Muscle of back (tissue), 11 donors: ENCODE measurements around the gene KLHDC8A. TPM values are rescaled to one million over a fixed set of nuclear protein-coding genes. Genes with fewer than 3 reads are reported as not detected.
A peak's percentile ranks its signal among the peaks of the same experiment; 100 is the strongest.
"Not testable (repeated sequence)": the region's sequence is repeated elsewhere in the genome, so short reads cannot be mapped to it uniquely, and the experiment has no call there.

ENCODE experiments used
- DNase-seq, 3 donors: peaks; one replicate each; pipeline versions ENCODE4 v3.0.0 to v3.0.0-alpha.2; 2013
- polyA plus RNA-seq, 10 donors: library from polyadenylated mRNA; unstranded; fragments of 120-200 nt; gene quantifications; one replicate each; pipeline ENCODE4 v1.2.1, GENCODE V29; 2013; ENCODE audit not compliant: insufficient read length in 10 of 10

The KLHDC8A gene
- polyA plus RNA-seq, 10 donors = 0.23 to 1.2 (median 0.45) TPM

DNA sequence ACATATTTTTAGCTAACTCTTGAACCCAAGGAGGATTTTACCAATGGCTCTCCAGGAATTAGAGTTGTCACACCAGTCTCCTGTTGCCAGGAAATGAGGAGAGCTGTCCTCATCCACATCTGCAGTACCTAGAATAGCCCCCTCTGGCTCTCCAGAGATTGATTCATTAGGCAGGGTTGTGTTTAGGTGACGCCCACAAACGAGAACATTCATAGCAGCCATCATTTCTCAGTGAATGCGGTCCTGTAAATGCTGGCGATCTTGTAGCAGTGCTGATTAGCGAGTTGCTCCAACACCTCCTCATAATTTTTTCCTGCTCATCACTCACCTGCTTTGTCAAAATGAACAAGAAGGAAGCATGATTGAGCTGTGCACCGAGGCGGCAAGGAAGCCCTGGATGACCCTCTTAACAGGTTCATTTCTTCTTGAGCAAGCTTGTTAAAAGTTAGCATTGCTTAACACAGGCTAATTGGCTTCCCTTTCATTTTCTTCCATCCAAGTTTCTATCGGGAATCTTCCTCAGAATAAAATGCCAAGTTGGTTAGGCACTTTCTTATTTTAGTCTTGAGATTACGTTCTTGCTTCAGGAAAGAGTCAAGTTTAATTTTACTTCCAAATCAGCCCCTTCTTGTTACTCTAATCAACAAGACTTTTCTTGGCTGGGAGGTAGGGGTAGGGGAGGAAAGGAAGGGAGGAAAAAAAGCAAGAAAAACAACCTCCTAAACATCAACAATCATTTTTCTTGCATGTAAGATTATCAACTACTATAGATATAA lies 16.5 kb upstream of the KLHDC8A start:
- DNase-seq = no peak

DNA sequence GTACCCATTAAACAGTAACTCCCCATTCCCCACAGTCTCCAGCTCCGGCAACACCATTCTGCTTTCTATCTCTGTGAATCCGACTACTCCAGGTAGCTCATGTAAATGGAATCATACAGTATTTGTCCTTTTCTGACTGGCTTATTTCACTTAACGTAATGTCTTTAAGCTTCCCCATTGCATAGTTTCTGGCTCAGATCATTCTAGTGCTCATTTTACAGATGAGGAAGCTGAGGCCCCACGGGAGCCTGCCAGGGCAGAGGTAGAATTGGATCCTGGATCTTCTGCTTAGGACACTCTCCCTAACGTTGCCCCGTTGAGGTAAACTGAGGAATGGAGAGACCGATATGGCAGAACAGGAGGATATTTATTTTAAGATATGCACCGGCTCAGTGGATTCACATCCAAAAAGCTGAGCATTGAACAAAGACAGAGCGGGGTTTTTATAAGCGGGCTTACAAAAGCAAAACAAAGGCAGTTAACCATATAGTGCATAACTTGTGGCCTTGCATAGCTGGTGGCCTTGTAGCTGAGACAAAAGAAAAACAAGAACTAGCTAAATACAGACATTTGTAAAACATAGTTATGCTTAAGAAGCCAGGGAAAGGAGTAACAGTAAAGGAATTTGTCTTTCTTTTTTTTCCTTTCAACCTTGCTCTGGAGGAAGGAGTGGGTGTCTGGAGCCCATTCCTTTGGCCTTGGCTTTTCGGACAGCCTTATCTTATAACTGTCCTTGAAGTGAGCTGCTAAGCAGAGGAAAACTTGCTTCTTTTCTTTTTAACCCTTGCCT lies 15.3 kb upstream of the KLHDC8A start:
- DNase-seq = no peak

DNA sequence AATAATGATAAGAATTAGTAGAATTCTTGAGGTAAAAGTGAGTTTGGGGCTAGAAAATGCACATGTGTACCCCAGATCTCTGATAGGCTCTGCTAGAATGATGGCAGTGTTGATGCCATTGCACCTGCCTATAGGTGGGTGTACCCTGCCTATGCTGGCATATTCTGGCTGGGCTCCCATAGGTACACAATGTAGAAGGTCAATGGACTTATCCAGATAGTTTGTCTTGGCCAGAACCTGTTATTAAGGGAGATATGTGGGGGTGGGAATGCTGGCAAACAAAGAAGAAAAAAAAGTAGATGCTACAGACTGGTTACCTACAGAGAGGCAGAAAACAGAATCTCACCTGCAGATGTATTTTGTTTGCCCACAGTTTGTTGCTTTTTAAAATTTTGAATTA lies 14.1 kb upstream of the KLHDC8A start:
- no peak for DNase-seq

DNA sequence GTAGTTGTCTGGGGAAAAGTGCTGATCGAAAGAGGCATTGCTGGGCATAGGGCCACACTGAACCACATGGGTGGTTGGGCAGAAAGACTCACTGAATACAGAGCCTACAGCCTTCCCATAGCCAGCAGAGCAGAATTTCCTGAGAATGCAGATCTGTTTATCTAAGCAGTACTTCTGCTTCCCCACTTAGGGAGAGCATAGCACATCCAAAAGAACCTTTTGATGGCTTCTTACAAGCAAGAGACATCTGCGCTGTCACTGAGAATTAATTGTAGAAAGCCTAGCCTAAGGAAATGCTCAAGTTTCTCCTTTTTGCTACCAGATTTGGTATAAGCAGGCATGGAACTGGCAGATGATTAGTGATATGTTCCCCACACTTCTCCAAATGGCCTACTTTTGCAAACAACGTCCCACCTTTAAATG lies 13.0 kb upstream of the KLHDC8A start:
- no peak for DNase-seq

DNA sequence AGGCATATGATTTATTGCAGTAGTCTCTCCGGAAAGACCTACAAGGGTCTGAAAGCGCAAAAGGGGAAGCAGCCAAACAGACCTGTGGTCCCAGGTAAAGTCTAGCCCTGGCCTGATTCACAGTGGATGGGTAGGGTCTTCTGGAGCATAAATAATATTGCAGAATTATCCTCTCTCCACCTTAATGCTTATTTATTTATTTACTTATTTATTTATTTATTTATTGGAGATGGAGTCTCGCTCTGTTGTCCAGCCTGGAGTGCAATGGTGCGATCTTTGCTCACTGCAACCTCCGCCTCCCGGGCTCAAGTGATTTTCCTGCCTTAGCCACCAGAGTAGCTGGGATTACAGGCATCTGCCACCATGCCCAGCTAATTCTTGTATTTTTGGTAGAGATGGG lies 11.8 kb upstream of the KLHDC8A start:
- no peak for DNase-seq

DNA sequence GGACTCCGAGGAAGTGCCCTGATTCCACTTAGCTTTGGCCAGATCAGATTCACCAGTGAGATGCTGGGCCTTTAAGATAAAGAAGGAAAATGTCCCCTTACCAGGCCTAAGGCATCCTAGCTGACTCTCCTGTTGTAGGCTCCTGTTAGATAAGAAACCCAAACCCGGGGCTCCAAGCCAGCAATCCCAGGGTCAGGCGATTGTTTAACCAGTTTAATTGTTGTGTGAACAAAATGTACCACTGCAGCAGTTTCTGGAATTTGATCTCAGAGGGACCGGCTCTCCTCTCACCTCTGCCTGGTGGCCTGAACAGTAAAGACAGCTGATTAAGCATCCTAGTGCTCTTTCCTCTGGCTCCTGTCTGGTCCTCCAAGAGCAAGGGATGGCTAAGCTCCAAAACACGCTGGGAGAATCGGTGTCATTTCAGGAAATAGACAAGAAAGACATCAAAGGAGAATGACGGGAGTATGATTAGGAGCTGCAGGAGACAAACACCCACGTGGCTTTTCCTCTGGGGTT lies 9.3 kb upstream of the KLHDC8A start:
- no peak for DNase-seq

DNA sequence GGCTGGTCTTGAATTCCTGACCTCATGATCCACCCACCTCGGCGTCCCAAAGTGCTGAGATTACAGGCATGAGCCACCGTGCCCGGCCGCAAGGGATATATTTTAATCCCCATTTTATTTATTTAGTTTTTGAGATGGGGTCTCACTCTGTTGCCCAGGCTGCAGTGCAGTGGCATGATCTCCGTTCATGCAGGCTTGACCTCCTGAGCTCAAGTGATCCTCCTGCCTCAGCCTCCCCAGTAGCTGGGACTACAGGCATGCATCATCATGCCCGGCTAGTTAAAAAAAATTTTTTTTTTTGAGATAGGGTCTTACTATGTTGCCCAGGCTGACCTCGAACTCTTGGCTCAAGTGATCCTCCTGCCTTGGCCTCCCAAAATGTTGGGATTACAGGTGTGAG lies 8.4 kb upstream of the KLHDC8A start:
- not testable (repeated sequence) for DNase-seq

DNA sequence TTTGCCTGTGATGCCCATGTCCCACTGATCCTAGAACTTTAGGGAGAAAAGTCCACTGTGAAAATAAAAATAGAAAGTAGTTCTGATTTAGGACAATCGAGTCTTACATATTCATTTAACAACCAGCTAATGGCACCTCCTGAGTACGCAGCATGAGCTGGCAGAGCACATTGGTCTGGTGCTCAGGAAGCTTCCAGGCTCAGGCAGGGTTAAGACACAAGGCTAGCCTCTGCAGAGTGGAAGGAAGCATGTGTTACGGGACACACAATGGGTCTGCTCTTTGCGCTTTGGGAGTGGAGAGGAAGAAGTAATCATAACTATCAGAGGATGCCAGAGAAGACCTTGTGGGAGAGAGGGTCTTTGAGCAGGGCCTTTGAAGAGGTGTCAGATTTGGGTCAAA lies 4.2 kb upstream of the KLHDC8A start:
- DNase-seq = no peak

DNA sequence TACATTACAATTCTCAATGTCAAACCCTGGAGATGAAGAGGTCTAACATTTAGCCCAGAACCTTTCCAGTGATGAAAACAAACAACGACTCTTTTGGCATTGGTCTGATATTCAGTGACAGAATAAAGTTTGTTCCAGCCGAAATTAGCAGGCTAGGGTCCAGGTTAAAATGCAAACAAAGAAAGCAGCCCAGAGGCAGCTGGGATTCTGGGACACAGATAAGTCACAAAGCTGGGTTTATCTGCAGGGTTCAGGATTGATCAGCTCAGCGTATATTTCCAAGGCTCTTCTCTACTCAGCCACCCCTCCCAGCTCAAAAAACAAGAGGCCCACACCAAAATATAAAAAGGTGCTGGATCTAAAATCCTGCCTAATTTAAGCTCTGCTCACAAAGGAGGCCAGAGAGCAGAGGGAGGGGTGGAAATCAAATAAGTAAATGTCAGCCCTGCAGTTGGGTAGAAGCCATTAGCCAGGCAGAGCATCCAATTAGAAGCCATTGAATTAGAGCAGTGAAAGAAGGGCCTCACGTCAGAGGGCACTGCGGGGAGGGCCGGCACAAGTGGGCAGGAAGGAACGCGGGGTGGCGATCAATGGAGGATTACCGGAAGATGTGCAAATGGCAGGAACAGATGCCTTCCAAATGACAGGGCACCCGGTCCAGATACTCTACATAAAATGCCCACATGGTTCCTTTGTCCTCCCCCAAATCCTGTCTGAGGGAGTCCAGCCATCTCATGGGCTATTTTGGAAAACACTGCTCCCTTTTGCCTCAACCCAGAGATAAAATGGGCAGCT lies 3.2 kb upstream of the KLHDC8A start:
- peak in 2 of 3 donors; percentile 25 to 66 for DNase-seq

DNA sequence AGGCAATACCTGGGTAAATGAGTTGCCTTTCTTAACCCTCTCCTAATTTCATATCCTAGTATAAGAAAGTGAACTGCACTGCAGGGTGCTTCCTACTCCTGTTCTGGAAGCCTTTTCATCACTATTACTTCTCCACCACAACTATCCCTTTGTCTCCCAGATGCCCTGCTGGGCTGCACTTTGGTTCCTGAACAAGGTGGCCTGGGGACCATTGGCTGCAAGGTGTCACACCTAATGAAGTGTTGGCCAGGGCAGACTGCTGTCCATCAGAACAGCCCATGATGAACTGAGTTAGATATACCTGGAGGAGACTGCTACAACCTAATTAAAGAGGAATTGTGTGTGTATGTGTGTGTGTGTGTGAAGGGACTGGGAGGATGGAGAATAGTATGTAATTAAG lies 1.9 kb upstream of the KLHDC8A start:
- DNase-seq = no peak

DNA sequence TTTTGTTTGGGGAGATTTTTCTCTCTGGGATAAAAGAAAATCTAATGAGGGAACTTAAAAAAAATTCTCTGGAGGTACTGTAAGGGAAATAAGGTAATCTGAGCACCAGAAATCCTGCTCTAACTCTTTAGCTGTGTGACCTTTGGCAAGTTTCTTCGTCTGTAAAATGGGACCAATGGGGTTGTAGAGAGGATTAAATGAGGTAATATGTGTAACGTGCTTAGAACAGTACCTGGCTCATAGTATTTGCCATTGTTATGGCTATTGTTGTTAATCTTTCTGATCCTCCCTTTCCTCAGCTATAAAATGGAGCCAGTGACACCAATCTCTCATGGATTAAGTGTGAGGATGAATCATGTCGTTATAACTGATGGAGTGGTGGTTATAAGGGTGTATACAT lies 845 bp upstream of the KLHDC8A start:
- DNase-seq = no peak

DNA sequence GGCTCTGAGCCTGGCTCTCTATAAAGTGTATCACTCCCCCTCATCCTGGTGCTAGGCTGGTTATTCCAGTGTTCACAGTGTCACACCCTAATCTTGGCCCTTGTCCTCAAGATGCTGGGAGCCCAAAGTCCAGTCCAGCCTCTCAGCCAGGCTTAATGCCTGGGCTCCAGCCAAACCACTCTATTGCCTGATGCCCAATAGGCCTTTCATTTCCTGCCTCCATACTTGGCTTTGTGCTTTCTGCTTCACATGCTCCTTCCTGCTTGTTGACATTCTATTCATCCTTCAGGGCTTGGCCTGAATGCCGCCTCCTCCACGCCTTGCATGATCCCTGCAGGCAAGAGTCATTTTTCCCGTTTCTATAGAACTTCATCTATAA lies 1.7 kb downstream of the KLHDC8A start:
- DNase-seq = no peak

DNA sequence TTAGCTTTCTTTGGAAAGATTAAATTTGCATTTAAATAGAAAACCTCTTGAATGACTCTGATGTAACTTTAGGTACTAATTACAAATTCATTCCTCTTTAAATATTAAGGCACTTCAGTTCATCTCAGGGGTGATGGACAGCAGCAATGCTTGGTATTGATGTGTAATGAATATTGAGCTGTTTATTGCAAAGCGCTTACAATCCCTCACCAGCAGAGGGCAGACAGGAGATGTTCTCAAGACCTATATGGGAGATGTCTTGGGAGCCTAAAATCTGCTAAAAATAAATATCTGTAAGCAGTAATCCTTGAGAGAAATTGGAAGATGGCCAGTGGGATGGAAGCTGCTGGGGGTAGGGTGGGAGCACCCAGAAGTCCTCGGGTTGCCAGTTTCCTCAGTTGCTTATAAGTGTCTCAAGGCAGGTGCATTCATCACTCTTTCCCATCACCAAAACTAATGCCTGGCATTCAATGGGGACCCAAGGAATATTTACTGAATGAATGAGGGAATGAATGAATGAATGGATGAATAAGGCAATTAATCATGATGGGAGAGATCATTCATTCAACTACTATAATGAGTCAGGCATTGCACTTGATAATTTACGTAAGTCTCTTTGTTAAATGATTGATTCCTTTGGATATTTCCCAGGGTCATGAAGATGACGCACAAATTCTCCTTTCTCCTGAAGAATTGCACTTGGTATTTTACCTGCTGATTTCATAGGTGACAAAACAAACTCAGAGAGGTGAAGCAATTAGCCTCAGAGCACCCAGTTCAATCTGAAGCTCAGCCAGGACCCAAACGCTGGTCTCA lies 2.3 kb downstream of the KLHDC8A start:
- peak; percentile 67 to 83 (median 68) for DNase-seq

DNA sequence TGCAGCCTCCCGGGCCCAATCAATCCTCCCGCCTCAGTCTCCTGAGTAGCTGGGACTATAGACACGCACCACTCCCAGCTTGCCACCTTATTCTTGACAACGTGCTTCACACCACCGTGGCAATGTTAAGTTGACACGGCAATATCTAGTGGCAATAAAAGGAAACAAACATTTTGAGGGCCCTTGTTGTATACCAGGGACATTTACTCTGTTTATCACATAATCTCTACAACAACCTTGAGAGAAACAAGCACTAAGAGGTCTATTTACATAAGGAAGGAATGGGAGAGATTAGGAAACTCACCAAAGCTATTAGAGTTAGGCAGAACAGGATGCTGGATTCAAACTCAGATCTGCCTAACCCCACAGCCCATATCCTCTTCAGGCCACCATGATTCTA lies 3.1 kb downstream of the KLHDC8A start:
- no peak for DNase-seq

DNA sequence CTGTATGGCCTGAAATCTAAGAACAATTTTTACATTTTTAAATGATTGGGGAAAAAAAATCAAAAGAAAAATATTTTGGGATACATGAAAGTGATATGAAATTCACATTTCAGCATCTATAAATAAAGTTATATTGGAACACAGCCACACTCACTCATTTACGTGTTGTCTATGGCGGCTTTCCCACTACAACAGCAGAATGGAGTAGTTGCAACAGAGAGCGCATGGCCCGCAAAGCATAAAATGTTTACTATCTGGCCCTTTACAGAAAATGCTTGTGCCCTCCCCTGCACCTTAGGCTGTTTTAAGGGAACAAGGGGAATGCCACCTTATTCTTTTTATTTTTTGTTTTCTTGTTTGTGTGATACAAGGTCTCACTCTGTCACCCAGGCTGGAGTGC lies 3.5 kb downstream of the KLHDC8A start:
- no peak for DNase-seq

DNA sequence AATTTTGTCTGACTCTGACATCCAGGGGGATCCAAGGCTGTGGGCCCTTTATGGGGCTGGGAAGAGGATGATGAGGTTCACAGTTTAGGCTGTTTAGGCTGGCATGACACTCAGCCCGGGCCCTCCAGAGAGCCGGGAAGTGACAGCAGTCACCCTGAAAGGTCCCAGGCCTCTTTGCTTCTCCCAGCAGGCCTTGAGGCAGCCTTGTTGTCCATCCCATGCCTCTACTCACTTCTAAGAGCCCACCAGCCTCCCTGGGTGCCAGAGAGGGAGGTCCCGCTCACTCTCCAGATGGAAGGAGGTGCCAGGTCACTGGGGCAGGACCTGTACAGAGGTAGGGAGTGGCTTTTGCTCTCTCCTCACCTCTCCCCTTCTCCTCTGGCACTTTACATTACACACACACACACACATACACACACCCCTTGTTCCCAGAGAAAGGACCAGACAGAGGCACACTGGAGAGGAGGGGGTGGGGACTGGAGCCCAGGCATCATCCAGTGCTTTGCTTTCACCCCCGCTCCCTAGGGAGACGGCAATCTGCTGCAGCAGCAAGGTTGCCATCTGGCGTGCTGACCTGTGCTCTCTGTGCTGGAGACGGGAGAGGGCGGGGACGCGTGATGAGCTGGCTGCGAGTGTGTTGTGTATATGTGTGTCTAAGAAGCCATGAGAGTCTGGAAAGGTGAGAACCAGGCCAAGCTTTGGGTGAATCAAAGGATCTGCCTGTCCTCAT lies 4.6 kb downstream of the KLHDC8A start:
- DNase-seq = no peak

DNA sequence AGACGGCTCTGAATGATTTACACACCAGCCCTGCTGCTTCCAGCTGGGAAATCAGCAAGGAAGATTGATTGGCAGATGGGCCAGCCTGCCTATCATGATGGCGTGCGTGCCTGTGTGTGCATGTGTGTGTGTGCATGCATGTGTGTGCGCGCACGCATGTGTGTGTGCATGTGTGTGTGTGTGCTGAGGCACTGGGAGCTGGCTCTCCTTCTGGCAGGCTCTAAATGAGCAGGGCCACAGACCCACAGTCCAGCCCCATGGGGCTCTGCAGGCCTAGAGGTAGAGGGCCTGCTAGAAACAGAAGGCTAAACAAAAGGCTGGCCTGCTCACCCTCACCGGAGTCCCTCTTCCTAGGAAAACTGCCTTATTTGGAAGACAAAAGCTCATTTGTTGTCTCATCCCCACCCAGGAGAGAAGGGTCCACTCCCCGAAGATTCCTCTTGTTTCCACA lies 6.0 kb downstream of the KLHDC8A start:
- DNase-seq = no peak

DNA sequence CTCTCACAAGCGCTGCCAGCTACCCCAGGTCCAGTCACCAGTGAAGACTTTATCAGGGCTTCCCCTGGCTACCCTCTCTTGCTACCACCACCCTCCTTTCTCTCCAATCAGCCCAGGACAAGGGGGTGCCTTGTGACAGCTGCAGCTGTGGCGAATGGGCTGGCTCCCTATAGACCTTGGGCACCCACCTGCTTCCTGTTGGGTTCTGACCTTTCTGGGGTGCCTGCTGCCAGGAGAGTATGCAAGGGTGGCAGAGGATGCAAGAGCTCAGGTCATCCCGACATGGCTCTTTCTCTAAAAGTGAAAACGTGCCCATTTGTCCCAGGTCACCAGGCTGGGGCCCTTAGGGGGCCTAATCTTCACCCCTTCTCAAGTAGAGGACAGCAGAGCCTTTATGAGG lies 6.6 kb downstream of the KLHDC8A start:
- DNase-seq = no peak

DNA sequence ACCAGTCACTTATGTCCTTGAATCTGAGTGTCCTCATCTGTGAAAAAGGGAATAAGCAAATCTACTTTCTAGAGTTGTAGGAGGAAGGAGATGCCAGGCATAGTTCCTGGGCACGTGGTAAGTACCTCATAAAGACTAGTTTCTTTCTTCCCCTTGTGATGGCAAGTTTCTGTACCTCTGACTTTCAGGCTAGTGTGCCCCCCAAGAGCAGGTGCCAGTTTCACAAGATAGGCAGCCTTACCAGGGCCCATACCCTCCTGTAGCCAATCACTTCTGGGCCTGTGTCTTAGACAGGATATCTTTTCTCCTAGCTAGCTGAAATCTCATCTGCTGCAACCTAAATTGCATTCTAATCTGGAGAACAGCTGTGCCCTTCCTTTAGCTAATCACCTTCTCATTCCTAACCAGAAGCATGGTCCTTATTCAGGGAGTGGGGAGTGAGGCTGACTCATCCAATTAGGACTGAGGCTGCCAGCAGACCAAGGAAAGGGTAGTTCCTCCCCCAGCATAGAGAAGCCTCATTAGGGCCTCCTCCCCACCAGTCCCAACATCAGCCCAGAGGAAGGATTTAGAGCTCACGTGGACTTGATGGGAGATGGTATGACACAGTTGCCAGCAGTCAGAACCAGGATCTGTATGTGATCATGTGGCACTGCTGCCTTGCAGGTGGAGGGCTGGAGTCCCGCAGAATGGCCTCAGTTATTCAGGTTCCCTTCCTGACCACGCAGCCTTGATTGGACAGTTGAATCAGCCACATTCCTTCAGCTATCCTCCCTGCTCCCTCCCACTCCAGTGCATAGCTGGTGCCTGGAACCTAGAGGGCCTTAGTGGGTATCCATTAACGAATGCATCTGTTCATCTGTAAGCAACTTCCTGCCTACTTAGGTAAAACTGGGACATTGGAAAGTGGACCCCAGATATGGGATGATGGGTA lies 7.9 kb downstream of the KLHDC8A start:
- no peak for DNase-seq
